SK-N-SH (cell line): ENCODE data around the gene TMEM163. TPM values are rescaled to one million over a fixed set of nuclear protein-coding genes. Genes with fewer than 3 reads are reported as not detected.

Experiments used
- CTCF ChIA-PET: fragments of 300-600, 350-600 bp; formaldehyde crosslinking; extraction: SDS; loops from one replicate; lab custom pipeline; 2021; lab: Yijun Ruan, JAX
- POLR2A ChIA-PET: fragments of 350-600 bp; sonication (Branson Sonifier 250); formaldehyde crosslinking; extraction: SDS; loops from one replicate; lab custom pipeline; 2020; ENCODE audit warnings: antibody characterized with exemption, inconsistent platforms; lab: Yijun Ruan, JAX
- DNase-seq: peaks from one replicate; pipeline ENCODE4 v3.0.0; 2012
- H2AFZ ChIP-seq: fragments of 200-600 bp; sonication (generic); 2 replicates; pipeline ENCODE4 v1.8.1; 2016; ENCODE audit warnings: antibody characterized with exemption, mild to moderate bottlenecking, low read depth
- H3F3A ChIP-seq: fragments of 200-600 bp; sonication (generic); replicated peaks from 2 replicates; pipeline ENCODE3; 2016; ENCODE audit warnings: antibody characterized with exemption, mild to moderate bottlenecking; ENCODE audit not compliant: insufficient read depth
- H3K27ac ChIP-seq, 2 experiments: fragments of 200-500 bp in 1 of 2; fragments of 200-600 bp in 1 of 2; sonication (Bioruptor generic) in 1 of 2; sonication (generic), shearing (Covaris generic) in 1 of 2; 2 replicates each; pipeline versions ENCODE4 v1.5.1 to v1.6.1; 2014 to 2016; ENCODE audit warnings: low read depth in 2 of 2, inconsistent platforms in 1 of 2, low read length in 1 of 2, mild to moderate bottlenecking in 1 of 2, mixed read lengths in 1 of 2
- H3K27me3 ChIP-seq: fragments of 200-600 bp; sonication (generic), shearing (Covaris generic); 2 replicates; pipeline ENCODE4 v1.6.1; 2016; ENCODE audit warnings: mixed run types; ENCODE audit not compliant: insufficient read depth
- H3K36me3 ChIP-seq, 2 experiments: fragments of 200-500 bp in 1 of 2; fragments of 200-600 bp in 1 of 2; sonication (Bioruptor generic) in 1 of 2; sonication (generic) in 1 of 2; replicated peaks in 1 of 2; 2 replicates each; pipeline versions ENCODE3 to v1.5.1; 2014 to 2016; ENCODE audit warnings: low read length in 1 of 2, mild to moderate bottlenecking in 1 of 2; ENCODE audit not compliant: insufficient read depth in 2 of 2, control insufficient read depth in 1 of 2
- H3K4me1 ChIP-seq, 2 experiments: fragments of 200-500 bp in 1 of 2; fragments of 200-600 bp in 1 of 2; sonication (Bioruptor generic) in 1 of 2; sonication (generic), shearing (Covaris generic) in 1 of 2; 2 replicates each; pipeline versions ENCODE4 v1.5.1 to v1.6.1; 2014 to 2016; ENCODE audit warnings: low read depth in 1 of 2, low read length in 1 of 2, mixed run types in 1 of 2; ENCODE audit not compliant: insufficient read depth in 2 of 2, control insufficient read depth in 1 of 2
- H3K4me2 ChIP-seq: fragments of 200-600 bp; sonication (generic), shearing (Covaris generic); 2 replicates; pipeline ENCODE4 v1.6.1; 2017; ENCODE audit warnings: mixed run types
- H3K4me3 ChIP-seq, 2 experiments: fragments of 200-500 bp in 1 of 2; fragments of 200-600 bp in 1 of 2; sonication (Bioruptor generic) in 1 of 2; sonication (generic), shearing (Covaris generic) in 1 of 2; 2 replicates each; pipeline versions ENCODE4 v1.5.1 to v1.8.1; 2014 to 2016; ENCODE audit warnings: low read depth in 2 of 2, inconsistent platforms in 1 of 2, low read length in 1 of 2, mild to moderate bottlenecking in 1 of 2, mixed read lengths in 1 of 2, moderate library complexity in 1 of 2
- H3K79me2 ChIP-seq: fragments of 200-600 bp; sonication (generic); 2 replicates; pipeline ENCODE4 v1.8.1; 2017; ENCODE audit warnings: mild to moderate bottlenecking; ENCODE audit not compliant: insufficient read depth
- H3K9ac ChIP-seq: fragments of 200-600 bp; sonication (generic); 2 replicates; pipeline ENCODE4 v1.6.1; 2017; ENCODE audit warnings: mixed run types
- H3K9me2 ChIP-seq: fragments of 200-600 bp; sonication (generic); 2 replicates; pipeline ENCODE4 v1.6.1; 2017; ENCODE audit warnings: mixed run types
- H3K9me3 ChIP-seq: fragments of 200-600 bp; sonication (generic); 2 replicates; pipeline ENCODE4 v1.6.1; 2017; ENCODE audit warnings: mixed run types, mild to moderate bottlenecking, moderate library complexity
- H4K20me1 ChIP-seq: fragments of 200-600 bp; sonication (generic); 2 replicates; pipeline ENCODE4 v1.6.1; 2017; ENCODE audit warnings: mild to moderate bottlenecking, mixed run types; ENCODE audit not compliant: insufficient read depth
- EZH2phosphoT487 ChIP-seq: fragments of 200-600 bp; sonication (generic); IDR thresholded peaks from 2 replicates; pipeline ENCODE4 v1.6.1; 2017; ENCODE audit warnings: low read depth, mixed run types, mild to moderate bottlenecking, antibody characterized with exemption, moderate library complexity, borderline replicate concordance
- FOXJ3 ChIP-seq: sonication (generic); formaldehyde crosslinking; IDR thresholded peaks from 2 replicates; pipeline ENCODE4 v1.5.1; 2020; ENCODE audit warnings: mild to moderate bottlenecking, missing genetic modification reagents
- FOXM1 ChIP-seq: IDR thresholded peaks from 2 replicates; pipeline ENCODE4 v1.4.0; 2012; ENCODE audit warnings: low read depth, mild to moderate bottlenecking
- GABPA ChIP-seq: IDR thresholded peaks from 2 replicates; pipeline ENCODE4 v1.4.0; 2012; ENCODE audit warnings: low read depth, mild to moderate bottlenecking
- JUND ChIP-seq: IDR thresholded peaks from 2 replicates; pipeline ENCODE4 v1.4.0; 2012
- RCOR1 ChIP-seq: fragments of 150-350 bp; IDR thresholded peaks from 2 replicates; pipeline ENCODE4 v1.6.1; 2017; ENCODE audit warnings: antibody characterized with exemption, low read length
- RFX5 ChIP-seq: IDR thresholded peaks from 2 replicates; pipeline ENCODE4 v1.6.1; 2012; ENCODE audit warnings: mild to moderate bottlenecking, improper control_type of control experiment, low read length
- SMC3 ChIP-seq: IDR thresholded peaks from 2 replicates; pipeline ENCODE4 v1.6.1; 2012; ENCODE audit warnings: low read depth, low read length, improper control_type of control experiment
- TEAD4 ChIP-seq: IDR thresholded peaks from 2 replicates; pipeline ENCODE4 v1.4.0; 2012; ENCODE audit warnings: mild to moderate bottlenecking, borderline replicate concordance; ENCODE audit not compliant: insufficient read depth
- YY1 ChIP-seq: IDR thresholded peaks from 2 replicates; pipeline ENCODE4 v1.4.0; 2012; ENCODE audit warnings: low read depth, mild to moderate bottlenecking
- ZBTB33 ChIP-seq: IDR thresholded peaks from 2 replicates; pipeline ENCODE4 v1.4.0; 2012; ENCODE audit warnings: low read depth, borderline replicate concordance
- WGBS: methylation state at CpG from one replicate; pipeline ENCODE4 v1.1.6; 2017; ENCODE audit warnings: low lambda C conversion rate; 5-methylcytosine and 5-hydroxymethylcytosine counted together
- polyA plus RNA-seq, 3 experiments: library from polyadenylated mRNA; depleted of rRNA; stranded (reverse); fragments of >200 nt; gene quantifications; 2 replicates each; pipeline ENCODE4 v1.2.3, GENCODE V29; 2012
- TF ChIP-seq, protein P1 (sequence below): fragments of 150-350 bp; IDR thresholded peaks from 2 replicates; pipeline ENCODE4 v1.6.1; 2016; ENCODE audit warnings: mild to moderate bottlenecking, low read depth, low read length
- TF ChIP-seq, protein P2 (sequence below): IDR thresholded peaks from 2 replicates; pipeline ENCODE4; 2012
- TF ChIP-seq, protein P3 (sequence below): IDR thresholded peaks from 2 replicates; pipeline ENCODE4 v1.6.1; 2012; ENCODE audit warnings: mild to moderate bottlenecking, low read depth, low read length, moderate library complexity

Gene TMEM163
- polyA plus RNA-seq, 1 of the 3 experiments (the other 2 are of a cell fraction): not detected

DNA sequence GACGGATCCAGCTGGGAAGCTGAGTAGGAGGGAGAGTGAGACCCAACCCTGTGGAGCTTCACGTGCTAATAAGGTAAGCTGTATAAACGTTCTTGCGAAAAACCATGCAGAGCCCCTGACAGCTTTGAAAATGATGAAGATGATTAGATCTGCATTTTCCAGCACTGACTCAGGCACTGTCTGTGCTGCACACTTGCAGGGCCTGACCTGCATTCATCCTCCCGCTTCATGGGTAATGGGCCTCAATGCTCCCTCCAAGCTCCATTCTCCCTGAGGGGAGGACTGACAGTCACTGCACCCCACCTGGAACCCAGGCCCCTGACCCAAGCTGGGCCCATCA, 205.4 kb downstream of the TMEM163 start:
- H3K9ac ChIP-seq: no peak overlapping the region
- CTCF ChIA-PET: interaction anchor here (1.1 to 2.0 kb wide), 4 partner anchors 10 to 204 kb away, joined by 3 to 7 read pairs (median 4); no protein-coding TSS in a partner anchor
- no peaks in the 10 kb centered on the region for H3K79me2 ChIP-seq
- H3K27ac ChIP-seq: no peak overlapping the region; a peak in 1 of 4 replicates
- TF ChIP-seq TEAD4: no peak
- TF ChIP-seq, protein P1, sequence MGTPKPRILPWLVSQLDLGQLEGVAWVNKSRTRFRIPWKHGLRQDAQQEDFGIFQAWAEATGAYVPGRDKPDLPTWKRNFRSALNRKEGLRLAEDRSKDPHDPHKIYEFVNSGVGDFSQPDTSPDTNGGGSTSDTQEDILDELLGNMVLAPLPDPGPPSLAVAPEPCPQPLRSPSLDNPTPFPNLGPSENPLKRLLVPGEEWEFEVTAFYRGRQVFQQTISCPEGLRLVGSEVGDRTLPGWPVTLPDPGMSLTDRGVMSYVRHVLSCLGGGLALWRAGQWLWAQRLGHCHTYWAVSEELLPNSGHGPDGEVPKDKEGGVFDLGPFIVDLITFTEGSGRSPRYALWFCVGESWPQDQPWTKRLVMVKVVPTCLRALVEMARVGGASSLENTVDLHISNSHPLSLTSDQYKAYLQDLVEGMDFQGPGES: no peak
- TF ChIP-seq RFX5: no peak
- TF ChIP-seq EZH2phosphoT487: no peak
- no peak for TF ChIP-seq FOXM1
- no peak for TF ChIP-seq GABPA
- TF ChIP-seq ZBTB33: no peak
- TF ChIP-seq, protein P2, sequence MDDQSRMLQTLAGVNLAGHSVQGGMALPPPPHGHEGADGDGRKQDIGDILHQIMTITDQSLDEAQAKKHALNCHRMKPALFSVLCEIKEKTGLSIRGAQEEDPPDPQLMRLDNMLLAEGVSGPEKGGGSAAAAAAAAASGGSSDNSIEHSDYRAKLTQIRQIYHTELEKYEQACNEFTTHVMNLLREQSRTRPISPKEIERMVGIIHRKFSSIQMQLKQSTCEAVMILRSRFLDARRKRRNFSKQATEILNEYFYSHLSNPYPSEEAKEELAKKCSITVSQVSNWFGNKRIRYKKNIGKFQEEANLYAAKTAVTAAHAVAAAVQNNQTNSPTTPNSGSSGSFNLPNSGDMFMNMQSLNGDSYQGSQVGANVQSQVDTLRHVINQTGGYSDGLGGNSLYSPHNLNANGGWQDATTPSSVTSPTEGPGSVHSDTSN: no peak
- no peak for TF ChIP-seq FOXJ3 (CRISPR knock-in tag)
- no peak for TF ChIP-seq SMC3
- TF ChIP-seq JUND: no peak
- no peak for TF ChIP-seq RCOR1
- TF ChIP-seq, protein P3, sequence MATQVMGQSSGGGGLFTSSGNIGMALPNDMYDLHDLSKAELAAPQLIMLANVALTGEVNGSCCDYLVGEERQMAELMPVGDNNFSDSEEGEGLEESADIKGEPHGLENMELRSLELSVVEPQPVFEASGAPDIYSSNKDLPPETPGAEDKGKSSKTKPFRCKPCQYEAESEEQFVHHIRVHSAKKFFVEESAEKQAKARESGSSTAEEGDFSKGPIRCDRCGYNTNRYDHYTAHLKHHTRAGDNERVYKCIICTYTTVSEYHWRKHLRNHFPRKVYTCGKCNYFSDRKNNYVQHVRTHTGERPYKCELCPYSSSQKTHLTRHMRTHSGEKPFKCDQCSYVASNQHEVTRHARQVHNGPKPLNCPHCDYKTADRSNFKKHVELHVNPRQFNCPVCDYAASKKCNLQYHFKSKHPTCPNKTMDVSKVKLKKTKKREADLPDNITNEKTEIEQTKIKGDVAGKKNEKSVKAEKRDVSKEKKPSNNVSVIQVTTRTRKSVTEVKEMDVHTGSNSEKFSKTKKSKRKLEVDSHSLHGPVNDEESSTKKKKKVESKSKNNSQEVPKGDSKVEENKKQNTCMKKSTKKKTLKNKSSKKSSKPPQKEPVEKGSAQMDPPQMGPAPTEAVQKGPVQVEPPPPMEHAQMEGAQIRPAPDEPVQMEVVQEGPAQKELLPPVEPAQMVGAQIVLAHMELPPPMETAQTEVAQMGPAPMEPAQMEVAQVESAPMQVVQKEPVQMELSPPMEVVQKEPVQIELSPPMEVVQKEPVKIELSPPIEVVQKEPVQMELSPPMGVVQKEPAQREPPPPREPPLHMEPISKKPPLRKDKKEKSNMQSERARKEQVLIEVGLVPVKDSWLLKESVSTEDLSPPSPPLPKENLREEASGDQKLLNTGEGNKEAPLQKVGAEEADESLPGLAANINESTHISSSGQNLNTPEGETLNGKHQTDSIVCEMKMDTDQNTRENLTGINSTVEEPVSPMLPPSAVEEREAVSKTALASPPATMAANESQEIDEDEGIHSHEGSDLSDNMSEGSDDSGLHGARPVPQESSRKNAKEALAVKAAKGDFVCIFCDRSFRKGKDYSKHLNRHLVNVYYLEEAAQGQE: no peak
- TF ChIP-seq YY1: no peak
- H3K4me2 ChIP-seq: no peak overlapping the region
- H3K36me3 ChIP-seq: no peaks in the 10 kb centered on the region
- no peaks in the 10 kb centered on the region for H4K20me1 ChIP-seq
- POLR2A ChIA-PET: no interaction called here
- 43% methylated on average over 5 of the region's 5 CpGs for WGBS
- H2AFZ ChIP-seq: no peak overlapping the region
- H3F3A ChIP-seq: no peaks in the 10 kb centered on the region
- H3K9me3 ChIP-seq: no peaks in the 10 kb centered on the region
- peaks cover 0 to 6% of the 10 kb centered on the region in 2 experiments; a peak in 1 of 4 replicates for H3K4me1 ChIP-seq
- no peaks in the 10 kb centered on the region for H3K27me3 ChIP-seq
- no peak overlapping the region for H3K4me3 ChIP-seq
- no peak for DNase-seq
- no peaks in the 10 kb centered on the region for H3K9me2 ChIP-seq
